KOPT-K1 (cell line): Measurements from ENCODE around the gene DNAJC27.

Experiments
- H3K27ac ChIP-seq: fragments of 200-600 bp; sonication (generic); 2 replicates; pipeline ENCODE4 v1.5.1; 2016; ENCODE audit warnings: antibody characterized with exemption, mild to moderate bottlenecking, low read depth, low read length; ENCODE audit not compliant: poor library complexity, severe bottlenecking
- H3K36me3 ChIP-seq: fragments of 200-600 bp; sonication (generic); 2 replicates; pipeline ENCODE4 v1.5.1; 2017; ENCODE audit warnings: antibody characterized with exemption, mild to moderate bottlenecking, low read length, moderate library complexity; ENCODE audit not compliant: insufficient read depth
- H3K9me3 ChIP-seq: fragments of 200-600 bp; sonication (generic); 2 replicates; pipeline ENCODE4 v1.5.1; 2017; ENCODE audit warnings: antibody characterized with exemption, low read length, mild to moderate bottlenecking; ENCODE audit not compliant: insufficient read depth, poor library complexity, severe bottlenecking

The DNAJC27 gene

GRCh38 chr2:24950102-24950501, 21.7 kb downstream of the DNAJC27 start:
- Histone ChIP-seq H3K36me3 (peaks cover 89% of the 10 kb centered on the region), H3K9me3 (peaks cover 4% of the 10 kb centered on the region), H3K27ac (no peak overlapping the region)

GRCh38 chr2:24948506-24948905, 23.2 kb downstream of the DNAJC27 start:
- no peaks in the 10 kb centered on the region for H3K9me3 ChIP-seq
- peaks cover 77% of the 10 kb centered on the region for H3K36me3 ChIP-seq
- H3K27ac ChIP-seq: no peak overlapping the region

GRCh38 chr2:24947561-24948157, 24.1 kb downstream of the DNAJC27 start:
- Histone ChIP-seq H3K27ac (no peak overlapping the region), H3K9me3 (no peaks in the 10 kb centered on the region), H3K36me3 (peaks cover 71% of the 10 kb centered on the region)

- no peaks in the 10 kb centered on the region for H3K9me3 ChIP-seq
- H3K27ac ChIP-seq: no peak overlapping the region
- H3K36me3 ChIP-seq: peaks cover 56% of the 10 kb centered on the region
Observed at GRCh38 chr2:24945907-24946306, 25.8 kb downstream of the DNAJC27 start.

- Histone ChIP-seq H3K9me3 (no peaks in the 10 kb centered on the region), H3K27ac (no peak overlapping the region), H3K36me3 (peaks cover 36% of the 10 kb centered on the region)
Observed at GRCh38 chr2:24943427-24944053, 28.2 kb downstream of the DNAJC27 start.

GRCh38 chr2:24939353-24939752, 32.4 kb downstream of the DNAJC27 start:
- Histone ChIP-seq H3K36me3 (no peaks in the 10 kb centered on the region; the same call in 1 of the 2 replicates), H3K27ac (no peak overlapping the region), H3K9me3 (no peaks in the 10 kb centered on the region)

- Histone ChIP-seq H3K9me3 (no peaks in the 10 kb centered on the region), H3K27ac (no peak overlapping the region), H3K36me3 (no peaks in the 10 kb centered on the region)
Observed at GRCh38 chr2:24937236-24937635, 34.5 kb downstream of the DNAJC27 start.

GRCh38 chr2:24935145-24935544, 36.6 kb downstream of the DNAJC27 start:
- no peak overlapping the region for H3K27ac ChIP-seq

GRCh38 chr2:24932715-24933114, 39.0 kb downstream of the DNAJC27 start:
- Histone ChIP-seq H3K27ac (no peak overlapping the region), H3K9me3 (no peaks in the 10 kb centered on the region), H3K36me3 (no peaks in the 10 kb centered on the region)

More at GRCh38 chr2:24935145-24935544, 36.6 kb downstream of the DNAJC27 start:
- H3K36me3 ChIP-seq: no peaks in the 10 kb centered on the region
- H3K9me3 ChIP-seq: no peaks in the 10 kb centered on the region

- H3K9me3 ChIP-seq: no peaks in the 10 kb centered on the region
- H3K36me3 ChIP-seq: no peaks in the 10 kb centered on the region
- no peak overlapping the region for H3K27ac ChIP-seq
Observed at GRCh38 chr2:24930768-24931167, 41.0 kb downstream of the DNAJC27 start.

- Histone ChIP-seq H3K9me3 (no peaks in the 10 kb centered on the region), H3K36me3 (no peaks in the 10 kb centered on the region), H3K27ac (no peak overlapping the region)
Observed at GRCh38 chr2:24929230-24929629, 42.5 kb downstream of the DNAJC27 start.

GRCh38 chr2:24928036-24928435, 43.7 kb downstream of the DNAJC27 start:
- Histone ChIP-seq H3K36me3 (no peaks in the 10 kb centered on the region), H3K9me3 (no peaks in the 10 kb centered on the region), H3K27ac (no peak overlapping the region)

- no peaks in the 10 kb centered on the region for H3K36me3 ChIP-seq
- H3K27ac ChIP-seq: no peak overlapping the region
Observed at GRCh38 chr2:24926602-24927252, 45.0 kb downstream of the DNAJC27 start.

GRCh38 chr2:24926220-24926601, 45.5 kb downstream of the DNAJC27 start:
- Histone ChIP-seq H3K9me3 (no peaks in the 10 kb centered on the region), H3K36me3 (no peaks in the 10 kb centered on the region), H3K27ac (no peak overlapping the region)

More at GRCh38 chr2:24926602-24927252, 45.0 kb downstream of the DNAJC27 start:
- no peaks in the 10 kb centered on the region for H3K9me3 ChIP-seq

GRCh38 chr2:24925815-24926214, 45.9 kb downstream of the DNAJC27 start:
- H3K27ac ChIP-seq: no peak overlapping the region
- no peaks in the 10 kb centered on the region for H3K9me3 ChIP-seq
- no peaks in the 10 kb centered on the region for H3K36me3 ChIP-seq

GRCh38 chr2:24924732-24925131, 47.0 kb downstream of the DNAJC27 start:
- no peaks in the 10 kb centered on the region for H3K9me3 ChIP-seq
- H3K36me3 ChIP-seq: no peaks in the 10 kb centered on the region
- no peak overlapping the region for H3K27ac ChIP-seq
